ENCODE results near the gene LGALS13. TPM values are rescaled to one million over a fixed set of nuclear protein-coding genes. Genes with fewer than 3 reads are reported as not detected.

Gene LGALS13
- total RNA-seq, 1 experiment from 2014 or later, result not detected

DNA sequence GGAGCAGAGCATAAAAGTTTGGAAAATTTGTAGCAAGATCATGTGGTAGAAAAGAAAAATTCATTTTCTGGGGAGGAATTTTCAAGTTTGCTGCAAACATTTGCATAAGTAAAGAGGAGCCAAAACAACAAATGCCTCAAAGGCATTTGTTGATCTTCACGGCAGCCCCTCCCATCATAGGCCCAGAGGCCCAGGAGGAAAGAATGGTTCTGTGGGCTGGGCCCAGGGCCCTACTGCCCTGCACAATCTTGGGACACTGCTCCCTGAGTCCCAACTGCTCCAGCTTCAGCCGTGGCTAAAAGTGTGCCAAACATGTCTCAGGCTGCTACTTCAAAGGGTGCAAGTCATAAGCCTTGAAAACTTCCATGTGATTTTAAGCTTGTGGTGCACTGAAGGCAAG lies 11.3 kb downstream of the LGALS13 start:
- DNase-seq, result no peak
- Histone ChIP-seq H3K56ac (ENCODE audit: insufficient read length, low read depth, low read length) (no peak overlapping the region), H4K20me1 (ENCODE audit: control insufficient read depth, insufficient read depth, insufficient read length) (no peaks in the 10 kb centered on the region), H3K27ac (ENCODE audit: insufficient read length, low read depth, low read length) (no peak overlapping the region), H3T11ph (ENCODE audit: low read length) (no peak overlapping the region), H4K91ac (ENCODE audit: insufficient read length, low read depth, low read length) (no peak overlapping the region), H4K8ac (replicated peaks; ENCODE audit: insufficient read length, low read depth, low read length) (no peak overlapping the region), H4K5ac (ENCODE audit: insufficient read length, low read depth, low read length) (no peak overlapping the region), H3K14ac (ENCODE audit: insufficient read depth, low read length) (no peak overlapping the region), H3K4me2 (ENCODE audit: insufficient read depth, insufficient read length, low read length) (no peak overlapping the region), H2AK5ac (ENCODE audit: insufficient read length, low read length) (no peak overlapping the region), H2BK20ac (ENCODE audit: low read depth, low read length, poor library complexity, severe bottlenecking) (no peak overlapping the region), H3K18ac (ENCODE audit: insufficient read length, low read depth, low read length) (no peak overlapping the region), H2BK5ac (ENCODE audit: insufficient read length, low read length) (no peak overlapping the region), H2BK120ac (ENCODE audit: low read depth, low read length, poor library complexity, severe bottlenecking) (no peak overlapping the region), H2BK12ac (ENCODE audit: insufficient read length, low read depth, low read length) (no peak overlapping the region), H2BK15ac (ENCODE audit: low read depth, low read length) (no peak overlapping the region), H3K4ac (ENCODE audit: low read depth, low read length) (no peak overlapping the region), H3K27me3 (ENCODE audit: insufficient read depth, low read length) (no peaks in the 10 kb centered on the region), H3K9ac (ENCODE audit: extremely low read depth, insufficient read length, low read length) (no peak overlapping the region), H3K4me1 (ENCODE audit: insufficient read depth, low read length) (no peaks in the 10 kb centered on the region), H3K79me1 (ENCODE audit: insufficient read depth, low read depth, low read length, poor library complexity, severe bottlenecking) (no peaks in the 10 kb centered on the region), H3K79me2 (ENCODE audit: insufficient read depth, low read length) (no peaks in the 10 kb centered on the region), H3K23ac (ENCODE audit: insufficient read length, low read depth, low read length) (no peak overlapping the region), H2AFZ (ENCODE audit: low read length) (no peak overlapping the region), H3K23me2 (ENCODE audit: insufficient read length, low read depth, low read length, poor library complexity, severe bottlenecking) (no peaks in the 10 kb centered on the region), H3K9me3 (ENCODE audit: control insufficient read depth, low read depth, low read length) (no peaks in the 10 kb centered on the region)
- Mint-ChIP-seq H3K9me3 (peaks cover 27 to 32% of the 10 kb centered on the region in 2 experiments), H3K36me3 (ENCODE audit: insufficient read depth in 1 of 3, low read depth in 3 of 3) (peaks cover 0 to 7% (median 4%) of the 10 kb centered on the region in 3 experiments; a peak in 3 of 7 replicates), H3K4me1 (no peaks in the 10 kb centered on the region), H3K27me3 (ENCODE audit: low read depth) (peaks cover 11% of the 10 kb centered on the region), H3K27ac (no peak overlapping the region), H3K4me3 (no peak overlapping the region)
- no CpG with 5 or more reads among the region's 2 CpGs for WGBS (ENCODE audit: extremely low coverage, insufficient read length, low lambda C conversion rate)
- TF ChIP-seq, protein P1, sequence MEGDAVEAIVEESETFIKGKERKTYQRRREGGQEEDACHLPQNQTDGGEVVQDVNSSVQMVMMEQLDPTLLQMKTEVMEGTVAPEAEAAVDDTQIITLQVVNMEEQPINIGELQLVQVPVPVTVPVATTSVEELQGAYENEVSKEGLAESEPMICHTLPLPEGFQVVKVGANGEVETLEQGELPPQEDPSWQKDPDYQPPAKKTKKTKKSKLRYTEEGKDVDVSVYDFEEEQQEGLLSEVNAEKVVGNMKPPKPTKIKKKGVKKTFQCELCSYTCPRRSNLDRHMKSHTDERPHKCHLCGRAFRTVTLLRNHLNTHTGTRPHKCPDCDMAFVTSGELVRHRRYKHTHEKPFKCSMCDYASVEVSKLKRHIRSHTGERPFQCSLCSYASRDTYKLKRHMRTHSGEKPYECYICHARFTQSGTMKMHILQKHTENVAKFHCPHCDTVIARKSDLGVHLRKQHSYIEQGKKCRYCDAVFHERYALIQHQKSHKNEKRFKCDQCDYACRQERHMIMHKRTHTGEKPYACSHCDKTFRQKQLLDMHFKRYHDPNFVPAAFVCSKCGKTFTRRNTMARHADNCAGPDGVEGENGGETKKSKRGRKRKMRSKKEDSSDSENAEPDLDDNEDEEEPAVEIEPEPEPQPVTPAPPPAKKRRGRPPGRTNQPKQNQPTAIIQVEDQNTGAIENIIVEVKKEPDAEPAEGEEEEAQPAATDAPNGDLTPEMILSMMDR (conservative IDR thresholded peaks at IDR 0.05), result no peak
